ENCODE measurements around the gene ACP1. TPM values are rescaled to one million over a fixed set of nuclear protein-coding genes. Genes with fewer than 3 reads are reported as not detected.
A peak's percentile ranks its signal among the peaks of the same experiment; 100 is the strongest.

ACP1 gene
- total and polyA plus RNA-seq, 10 of the 15 experiments (the other 5 are each of a cell fraction or from before 2014, with no cell fraction given), result 120 to 468 (median 175) TPM

GRCh38 chr2:264493-265468 is at the start of gene ACP1 (continued):
- TF ChIP-seq PKNOX1 (IDR thresholded peaks at IDR 0.05) (no peak), ZBTB4 (CRISPR knock-in tag; IDR thresholded peaks at IDR 0.05) (no peak), CHD4 (IDR thresholded peaks at IDR 0.05) (no peak), SIX5 (IDR thresholded peaks at IDR 0.05; ENCODE audit: low read depth, low read length, severe bottlenecking) (no peak), BACH1 (IDR thresholded peaks at IDR 0.05; ENCODE audit: borderline replicate concordance) (peak; percentile 65; the same call in 1 of the 2 replicates), FOXK2 (IDR thresholded peaks at IDR 0.05) (peak; percentile 19; the same call in 1 of the 2 replicates), E2F8 (IDR thresholded peaks at IDR 0.05; ENCODE audit: low read depth, partially characterized antibody) (no peak), ZNF217 (IDR thresholded peaks at IDR 0.05) (no peak), ESRRA (IDR thresholded peaks at IDR 0.05; ENCODE audit: low read length) (no peak; the same call in 1 of the 2 replicates), FOS (IDR thresholded peaks at IDR 0.05; ENCODE audit: borderline replicate concordance, extremely low read depth, insufficient read length) (no peak), CEBPB (IDR thresholded peaks at IDR 0.05; ENCODE audit: borderline replicate concordance in 1 of 2, low read depth in 2 of 2, low read length in 2 of 2) (no peak), MTA3 (IDR thresholded peaks at IDR 0.05; ENCODE audit: borderline replicate concordance, low read length) (no peak), NR2C1 (IDR thresholded peaks at IDR 0.05) (no peak), POLR2AphosphoS2 (IDR thresholded peaks at IDR 0.05; ENCODE audit: low read depth, low read length) (peak; percentile 67), NFYB (IDR thresholded peaks at IDR 0.05; ENCODE audit: insufficient read depth, low read depth, low read length) (no peak), CBX5 (IDR thresholded peaks at IDR 0.05; ENCODE audit: low read depth) (no peak), JUND (IDR thresholded peaks at IDR 0.05; ENCODE audit: low read depth, low read length) (no peak), PML (IDR thresholded peaks at IDR 0.05; ENCODE audit: low read length) (no peak), POLR2AphosphoS5 (IDR thresholded peaks at IDR 0.05; ENCODE audit: low read length) (peak; percentile 92)
- TF ChIP-seq, protein P1, sequence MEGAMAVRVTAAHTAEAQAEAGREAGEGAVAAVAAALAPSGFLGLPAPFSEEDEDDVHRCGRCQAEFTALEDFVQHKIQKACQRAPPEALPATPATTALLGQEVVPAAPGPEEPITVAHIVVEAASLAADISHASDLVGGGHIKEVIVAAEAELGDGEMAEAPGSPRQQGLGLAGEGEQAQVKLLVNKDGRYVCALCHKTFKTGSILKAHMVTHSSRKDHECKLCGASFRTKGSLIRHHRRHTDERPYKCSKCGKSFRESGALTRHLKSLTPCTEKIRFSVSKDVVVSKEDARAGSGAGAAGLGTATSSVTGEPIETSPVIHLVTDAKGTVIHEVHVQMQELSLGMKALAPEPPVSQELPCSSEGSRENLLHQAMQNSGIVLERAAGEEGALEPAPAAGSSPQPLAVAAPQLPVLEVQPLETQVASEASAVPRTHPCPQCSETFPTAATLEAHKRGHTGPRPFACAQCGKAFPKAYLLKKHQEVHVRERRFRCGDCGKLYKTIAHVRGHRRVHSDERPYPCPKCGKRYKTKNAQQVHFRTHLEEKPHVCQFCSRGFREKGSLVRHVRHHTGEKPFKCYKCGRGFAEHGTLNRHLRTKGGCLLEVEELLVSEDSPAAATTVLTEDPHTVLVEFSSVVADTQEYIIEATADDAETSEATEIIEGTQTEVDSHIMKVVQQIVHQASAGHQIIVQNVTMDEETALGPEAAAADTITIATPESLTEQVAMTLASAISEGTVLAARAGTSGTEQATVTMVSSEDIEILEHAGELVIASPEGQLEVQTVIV (IDR thresholded peaks at IDR 0.05; ENCODE audit: borderline replicate concordance, partially characterized antibody), result no peak
